Type B pancreatic cell (in vitro differentiated cells): ENCODE measurements around the gene PDE4A. TPM values are rescaled to one million over a fixed set of nuclear protein-coding genes. Genes with fewer than 3 reads are reported as not detected.

Source experiments
- DNase-seq: peaks from one replicate; pipeline ENCODE4 v3.0.0; 2021; ENCODE audit warnings: mixed read lengths; ENCODE audit not compliant: unreplicated experiment; ENCODE audit errors: extremely low spot score
- H3K27ac Mint-ChIP-seq: 2 replicates; pipeline ENCODE4 v1.8.0; 2021; ENCODE audit warnings: mild to moderate bottlenecking, mixed read lengths
- H3K27me3 Mint-ChIP-seq: 2 replicates; pipeline ENCODE4 v1.8.0; 2021; ENCODE audit warnings: mixed read lengths
- H3K36me3 Mint-ChIP-seq: 2 replicates; pipeline ENCODE4 v1.8.0; 2021; ENCODE audit warnings: mixed read lengths
- H3K4me1 Mint-ChIP-seq: one replicate; pipeline ENCODE4 v1.8.0; 2021; ENCODE audit warnings: mixed read lengths; ENCODE audit not compliant: unreplicated experiment
- H3K4me3 Mint-ChIP-seq: 2 replicates; pipeline ENCODE4 v1.8.0; 2021; ENCODE audit warnings: mild to moderate bottlenecking, mixed read lengths
- H3K9me3 Mint-ChIP-seq: 2 replicates; pipeline ENCODE4 v1.8.0; 2021; ENCODE audit warnings: mixed read lengths
- CTCF ChIP-seq: fragments of 200-600 bp; sonication (generic); conservative IDR thresholded peaks from 2 replicates; pipeline ENCODE4 v1.5.0; 2021; ENCODE audit warnings: antibody characterized with exemption, mild to moderate bottlenecking
- total RNA-seq: library from RNA; stranded (reverse); gene quantifications from 2 replicates; pipeline ENCODE4 v1.2.1, GENCODE V29; 2021; ENCODE audit warnings: low replicate concordance

Gene PDE4A
- total RNA-seq, 1 donor from 2014 or later = 1.6 TPM

GRCh38 chr19:10419646-10420443, 493 bp upstream of the PDE4A start:
- H3K27me3 Mint-ChIP-seq = peaks cover 84% of the 10 kb centered on the region
- peak overlapping the region; percentile 27 for H3K27ac Mint-ChIP-seq
- no peak for TF ChIP-seq CTCF
- H3K4me3 Mint-ChIP-seq = peak overlapping the region; percentile 90
- H3K36me3 Mint-ChIP-seq = peaks cover 3% of the 10 kb centered on the region
- no peaks in the 10 kb centered on the region for H3K9me3 Mint-ChIP-seq
- no peak for DNase-seq
- H3K4me1 Mint-ChIP-seq = peaks cover 25% of the 10 kb centered on the region

- no peak overlapping the region for H3K27ac Mint-ChIP-seq
- peak overlapping the region; percentile 71 for H3K4me3 Mint-ChIP-seq
- no peaks in the 10 kb centered on the region for H3K9me3 Mint-ChIP-seq
- H3K27me3 Mint-ChIP-seq = peaks cover 86% of the 10 kb centered on the region
- peaks cover 24% of the 10 kb centered on the region for H3K4me1 Mint-ChIP-seq
- DNase-seq = no peak
- no peak for TF ChIP-seq CTCF
- peaks cover 3% of the 10 kb centered on the region for H3K36me3 Mint-ChIP-seq
Measured at GRCh38 chr19:10421240-10422045, 1.1 kb downstream of the PDE4A start.

GRCh38 chr19:10422046-10422461, 1.7 kb downstream of the PDE4A start:
- Mint-ChIP-seq H3K27ac (no peak overlapping the region), H3K4me1 (peaks cover 20% of the 10 kb centered on the region), H3K36me3 (peaks cover 3% of the 10 kb centered on the region), H3K27me3 (peaks cover 86% of the 10 kb centered on the region), H3K4me3 (peak overlapping the region; percentile 71), H3K9me3 (no peaks in the 10 kb centered on the region)
- no peak for DNase-seq
- TF ChIP-seq CTCF = no peak

GRCh38 chr19:10422846-10423245, 2.5 kb downstream of the PDE4A start:
- H3K27ac Mint-ChIP-seq = no peak overlapping the region

More at GRCh38 chr19:10422846-10423245, 2.5 kb downstream of the PDE4A start:
- Mint-ChIP-seq H3K36me3 (peaks cover 3% of the 10 kb centered on the region), H3K4me3 (no peak overlapping the region), H3K4me1 (peaks cover 20% of the 10 kb centered on the region), H3K27me3 (peaks cover 89% of the 10 kb centered on the region), H3K9me3 (no peaks in the 10 kb centered on the region)
- TF ChIP-seq CTCF = no peak
- no peak for DNase-seq
